ENCODE data around the gene TBPL2.

- TF ChIP-seq CTCF (IDR thresholded peaks at IDR 0.05; ENCODE audit: low read depth, low read length) (no peak), POLR2A (IDR thresholded peaks at IDR 0.05; ENCODE audit: extremely low read depth, insufficient read length) (no peak), MYC (IDR thresholded peaks at IDR 0.05; ENCODE audit: low read depth, low read length) (no peak)
These were observed 58.9 kb downstream of the TBPL2 start for GRCh38 chr14:55381561-55381960.
